HepG2 (cell line): ENCODE results near the gene SEMA4F. TPM values are rescaled to one million over a fixed set of nuclear protein-coding genes. Genes with fewer than 3 reads are reported as not detected.

Experiments used
- ATAC-seq: fragments of 200-7000 bp; cut with Tn5 transposase; 3 replicates; pipeline ENCODE4 v1.9.1; 2020; ENCODE audit warnings: mild to moderate bottlenecking, moderate library complexity
- BruUV-seq: library from RNA; stranded (reverse); fragments of 400-500 nt; replicated peaks from 2 replicates; lab custom pipeline; 2021; lab: Mats Ljungman, UMichigan
- CTCF ChIA-PET: fragments of 300-600 bp; formaldehyde crosslinking; extraction: SDS; loops from one replicate; lab custom pipeline; 2021; ENCODE audit warnings: low total read pairs, inconsistent platforms, low intra/inter-chr PET ratio; lab: Yijun Ruan, JAX
- POLR2A ChIA-PET: fragments of 350-600 bp; sonication (Branson Sonifier 250); formaldehyde crosslinking; loops from one replicate; lab custom pipeline; 2020; ENCODE audit warnings: antibody characterized with exemption, inconsistent platforms; lab: Yijun Ruan, JAX
- DNase-seq: peaks from one replicate; pipeline ENCODE4 v3.0.0-alpha.2; 2015; ENCODE audit warnings: low spot score
- FAIRE-seq: peaks from 3 replicates; lab custom pipeline; 2011; peaks lifted over from hg19 to GRCh38; lab: Jason Lieb, UNC
- H2AFZ ChIP-seq: one replicate; pipeline ENCODE4 v1.6.1; 2011; ENCODE audit warnings: low read length, inconsistent platforms
- H3K27ac ChIP-seq: fragments of 300-600 bp; 3 replicates; pipeline ENCODE4 v1.8.0; 2011; ENCODE audit warnings: mixed run types, mild to moderate bottlenecking, mixed read lengths, low read length, inconsistent platforms; ENCODE audit not compliant: insufficient read depth; ENCODE audit errors: extremely low read length
- H3K27me3 ChIP-seq, 2 experiments: fragments of 200-600 bp in 1 of 2; 2 replicates in 1 of 2; 3 replicates in 1 of 2; pipeline versions ENCODE4 v1.6.0 to v1.8.0; 2011; ENCODE audit warnings: low read length in 2 of 2, mild to moderate bottlenecking in 2 of 2, moderate library complexity in 2 of 2, inconsistent platforms in 1 of 2; ENCODE audit not compliant: insufficient read depth in 2 of 2, control insufficient read depth in 1 of 2
- H3K36me3 ChIP-seq, 2 experiments: fragments of 200-600 bp in 1 of 2; replicated peaks in 1 of 2; 2 replicates in 1 of 2; 3 replicates in 1 of 2; pipeline versions ENCODE4 v1.5.1 to v1.8.0; 2011; ENCODE audit warnings: low read length in 2 of 2, inconsistent platforms in 1 of 2; ENCODE audit not compliant: insufficient read depth in 2 of 2, control insufficient read depth in 1 of 2
- H3K4me1 ChIP-seq: 2 replicates; pipeline ENCODE4 v1.5.1; 2012; ENCODE audit warnings: low read length, inconsistent platforms; ENCODE audit not compliant: insufficient read depth
- H3K4me2 ChIP-seq: 2 replicates; pipeline ENCODE4 v1.6.0; 2011; ENCODE audit warnings: low read depth, low read length, inconsistent platforms
- H3K4me3 ChIP-seq, 3 experiments: fragments of 200-600 bp in 1 of 3; sonication (generic), shearing (Covaris generic) in 1 of 3; replicated peaks in 1 of 3; 2 replicates each; pipeline ENCODE4 v1.5.1; 2011 to 2016; ENCODE audit warnings: low read length in 3 of 3, inconsistent platforms in 2 of 3, low read depth in 2 of 3, mild to moderate bottlenecking in 2 of 3, control low read depth in 1 of 3, mixed read lengths in 1 of 3; ENCODE audit not compliant: insufficient read depth in 1 of 3
- H3K79me2 ChIP-seq: one replicate; pipeline ENCODE4 v1.6.1; 2011; ENCODE audit warnings: low read length, inconsistent platforms; ENCODE audit not compliant: insufficient read depth
- H3K9ac ChIP-seq: 2 replicates; pipeline ENCODE4 v1.6.0; 2011; ENCODE audit warnings: mild to moderate bottlenecking, low read depth, low read length, inconsistent platforms; ENCODE audit not compliant: insufficient read depth
- H3K9me3 ChIP-seq: 2 replicates; pipeline ENCODE4 v1.5.1; 2012; ENCODE audit warnings: mild to moderate bottlenecking, low read length
- H4K20me1 ChIP-seq: 2 replicates; pipeline ENCODE4 v1.6.0; 2011; ENCODE audit warnings: inconsistent platforms, mild to moderate bottlenecking, low read length, moderate library complexity; ENCODE audit not compliant: insufficient read depth
- HOXD1 ChIP-seq: sonication (generic); formaldehyde crosslinking; IDR thresholded peaks from 2 replicates; pipeline ENCODE4 v1.5.0; 2020; ENCODE audit warnings: missing genetic modification reagents
- KDM5A ChIP-seq: fragments of 200-600 bp; sonication (generic); IDR thresholded peaks from 2 replicates; pipeline ENCODE4 v1.7.0; 2018; ENCODE audit warnings: antibody characterized with exemption, mild to moderate bottlenecking, low read length, borderline replicate concordance
- NPAS2 ChIP-seq: sonication (generic); formaldehyde crosslinking; IDR thresholded peaks from 2 replicates; pipeline ENCODE4 v1.8.0; 2022; ENCODE audit warnings: mild to moderate bottlenecking, missing genetic modification reagents, borderline replicate concordance
- RORA ChIP-seq: sonication (generic); formaldehyde crosslinking; IDR thresholded peaks from 2 replicates; pipeline ENCODE4 v1.5.0; 2020; ENCODE audit warnings: mild to moderate bottlenecking, missing genetic modification reagents, moderate library complexity
- ZNF205 ChIP-seq: IDR thresholded peaks from 2 replicates; pipeline ENCODE4 v1.6.1; 2018; ENCODE audit warnings: missing biosample characterization, missing genetic modification reagents
- WGBS: methylation state at CpG from one replicate; pipeline ENCODE4 v1.1.6; 2017; ENCODE audit warnings: low lambda C conversion rate; 5-methylcytosine and 5-hydroxymethylcytosine counted together
- in situ Hi-C: cut with HindIII; loops from 2 replicates; pipeline ENCODE4 v1.10.0; 2017; ENCODE audit warnings: low pct_unique_long_range_greater_than_20kb; ENCODE audit not compliant: extremely low pct_ligation_motif_present
- intact Hi-C: fragments of 100-400 bp; cut with micrococcal nuclease; formaldehyde crosslinking; loops from one replicate; pipeline ENCODE4 v1.10.0; 2022; ENCODE audit not compliant: unreplicated experiment
- polyA plus RNA-seq, 8 experiments: library from polyadenylated mRNA; depleted of rRNA in 3 of 8; stranded (reverse) in 7 of 8; unstranded in 1 of 8; fragments of >200 nt; fragmentation: Illumina TruSeq in 4 of 8; extraction: Trizol in 4 of 8; gene quantifications; 2 replicates each; pipeline versions ENCODE4 v1.2.1 to v1.2.3, GENCODE V29; 2011 to 2016; ENCODE audit warnings: low read depth in 4 of 8, missing spikeins in 1 of 8, mixed read lengths in 1 of 8; ENCODE audit not compliant: insufficient read depth in 1 of 8
- total RNA-seq, 5 experiments: library from RNA; depleted of rRNA; stranded (reverse); fragments of >200 nt; fragmentation: Illumina TruSeq; extraction: Trizol; gene quantifications; 2 replicates each; pipeline ENCODE4 v1.2.3, GENCODE V29; 2016; ENCODE audit warnings: low read depth in 1 of 5
- TF ChIP-seq, protein P1 (sequence below): sonication (generic); formaldehyde crosslinking; IDR thresholded peaks from 2 replicates; pipeline ENCODE4 v1.8.1; 2023; ENCODE audit warnings: mild to moderate bottlenecking, inconsistent platforms, moderate library complexity, missing genetic modification reagents, borderline replicate concordance
- TF ChIP-seq, protein P2 (sequence below): IDR thresholded peaks from 2 replicates; pipeline ENCODE4 v1.6.1; 2016
- TF ChIP-seq, protein P3 (sequence below): sonication (generic); formaldehyde crosslinking; IDR thresholded peaks from 2 replicates; pipeline ENCODE4; 2020; ENCODE audit warnings: missing genetic modification reagents, mild to moderate bottlenecking, borderline replicate concordance

Gene SEMA4F
- total and polyA plus RNA-seq, 2 of the 13 experiments (the other 11 are each of a cell fraction or from before 2014, with no cell fraction given): 7.1 to 10.3 TPM

DNA sequence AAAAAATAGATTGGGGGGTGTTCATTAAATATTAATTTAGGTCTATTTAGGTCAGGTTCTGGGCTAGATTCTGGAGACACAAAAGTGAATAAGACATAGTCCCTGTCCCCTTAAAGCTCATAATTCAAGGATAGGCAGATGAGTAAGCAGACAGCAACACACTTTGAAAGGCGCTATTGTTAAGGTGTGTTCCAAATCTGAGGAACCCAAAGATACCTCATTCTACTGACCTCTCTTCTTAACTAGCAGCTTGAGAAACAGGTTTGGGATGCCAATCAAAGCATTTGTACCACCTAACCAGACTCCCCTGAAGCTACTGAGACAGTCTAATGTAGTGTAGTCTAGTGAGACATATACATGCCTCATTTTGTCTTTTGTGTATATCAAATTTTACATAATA, 34.8 kb downstream of the SEMA4F start:
- DNase-seq (no peak), ATAC-seq (no peak), FAIRE-seq (no peak)
- Histone ChIP-seq H3K36me3 (no peaks in the 10 kb centered on the region), H3K4me1 (peaks cover 17% of the 10 kb centered on the region; the same call in 1 of the 2 replicates), H2AFZ (no peak overlapping the region), H3K27me3 (0 out of 5 replicates have a peak, but pooled peaks cover 0 to 4% of the 10 kb centered on the region in 2 experiments), H3K9ac (no peak overlapping the region), H3K9me3 (no peaks in the 10 kb centered on the region), H3K79me2 (no peaks in the 10 kb centered on the region), H3K4me2 (no peak overlapping the region), H3K4me3 (no peak overlapping the region), H4K20me1 (no peaks in the 10 kb centered on the region), H3K27ac (no peak overlapping the region)
- ChIA-PET CTCF (no interaction called here), POLR2A (interaction anchor here (0.8 kb wide), 1 partner anchor 187 kb away, joined by 3 read pairs; no protein-coding TSS in a partner anchor)
- 50% methylated on average over 1 of the region's 1 CpG for WGBS
- TF ChIP-seq, protein P1, sequence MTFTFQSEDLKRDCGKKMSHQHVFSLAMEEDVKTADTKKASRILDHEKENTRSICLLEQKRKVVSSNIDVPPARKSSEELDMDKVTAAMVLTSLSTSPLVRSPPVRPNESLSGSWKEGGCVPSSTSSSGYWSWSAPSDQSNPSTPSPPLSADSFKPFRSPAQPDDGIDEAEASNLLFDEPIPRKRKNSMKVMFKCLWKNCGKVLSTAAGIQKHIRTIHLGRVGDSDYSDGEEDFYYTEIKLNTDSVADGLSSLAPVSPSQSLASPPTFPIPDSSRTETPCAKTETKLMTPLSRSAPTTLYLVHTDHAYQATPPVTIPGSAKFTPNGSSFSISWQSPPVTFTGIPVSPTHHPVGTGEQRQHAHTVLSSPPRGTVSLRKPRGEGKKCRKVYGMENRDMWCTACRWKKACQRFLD: no peak
- TF ChIP-seq, protein P2, sequence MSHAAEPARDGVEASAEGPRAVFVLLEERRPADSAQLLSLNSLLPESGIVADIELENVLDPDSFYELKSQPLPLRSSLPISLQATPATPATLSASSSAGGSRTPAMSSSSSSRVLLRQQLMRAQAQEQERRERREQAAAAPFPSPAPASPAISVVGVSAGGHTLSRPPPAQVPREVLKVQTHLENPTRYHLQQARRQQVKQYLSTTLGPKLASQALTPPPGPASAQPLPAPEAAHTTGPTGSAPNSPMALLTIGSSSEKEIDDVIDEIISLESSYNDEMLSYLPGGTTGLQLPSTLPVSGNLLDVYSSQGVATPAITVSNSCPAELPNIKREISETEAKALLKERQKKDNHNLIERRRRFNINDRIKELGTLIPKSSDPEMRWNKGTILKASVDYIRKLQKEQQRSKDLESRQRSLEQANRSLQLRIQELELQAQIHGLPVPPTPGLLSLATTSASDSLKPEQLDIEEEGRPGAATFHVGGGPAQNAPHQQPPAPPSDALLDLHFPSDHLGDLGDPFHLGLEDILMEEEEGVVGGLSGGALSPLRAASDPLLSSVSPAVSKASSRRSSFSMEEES (CRISPR knock-in tag): no peak
- no peak for TF ChIP-seq HOXD1 (CRISPR knock-in tag)
- intact Hi-C loops: no loop called here
- BruUV-seq: no TSS peak
- in situ Hi-C loops: no loop called here

DNA sequence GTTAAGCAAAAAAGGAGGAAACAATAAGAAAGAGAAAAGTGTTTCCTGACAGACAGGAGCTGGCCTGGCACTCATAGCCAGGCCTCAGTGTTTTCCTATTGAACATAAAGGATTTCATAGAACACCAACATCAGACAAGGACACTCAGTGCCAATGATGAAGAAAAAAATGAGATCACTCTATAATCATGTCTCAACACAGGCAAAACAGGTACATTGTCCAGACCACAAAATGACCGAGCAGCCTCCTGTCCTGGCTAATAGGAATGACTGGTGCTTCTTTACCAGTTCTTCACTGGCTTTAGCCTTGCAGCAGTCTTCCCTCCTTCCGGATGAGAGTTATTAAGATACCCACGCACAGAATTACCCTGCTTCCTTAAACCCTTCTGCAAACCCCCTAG, 35.6 kb downstream of the SEMA4F start:
- no peak overlapping the region for H3K4me3 ChIP-seq
- no peak overlapping the region for H3K4me2 ChIP-seq
- peaks cover 24% of the 10 kb centered on the region; the same call in 1 of the 2 replicates for H3K4me1 ChIP-seq
- 32% methylated on average over 3 of the region's 3 CpGs for WGBS
- H3K79me2 ChIP-seq: no peaks in the 10 kb centered on the region
- H3K27ac ChIP-seq: no peak overlapping the region
- 0 out of 5 replicates have a peak, but pooled peaks cover 0 to 4% of the 10 kb centered on the region in 2 experiments for H3K27me3 ChIP-seq
- no peak overlapping the region for H3K9ac ChIP-seq
- TF ChIP-seq, protein P3, sequence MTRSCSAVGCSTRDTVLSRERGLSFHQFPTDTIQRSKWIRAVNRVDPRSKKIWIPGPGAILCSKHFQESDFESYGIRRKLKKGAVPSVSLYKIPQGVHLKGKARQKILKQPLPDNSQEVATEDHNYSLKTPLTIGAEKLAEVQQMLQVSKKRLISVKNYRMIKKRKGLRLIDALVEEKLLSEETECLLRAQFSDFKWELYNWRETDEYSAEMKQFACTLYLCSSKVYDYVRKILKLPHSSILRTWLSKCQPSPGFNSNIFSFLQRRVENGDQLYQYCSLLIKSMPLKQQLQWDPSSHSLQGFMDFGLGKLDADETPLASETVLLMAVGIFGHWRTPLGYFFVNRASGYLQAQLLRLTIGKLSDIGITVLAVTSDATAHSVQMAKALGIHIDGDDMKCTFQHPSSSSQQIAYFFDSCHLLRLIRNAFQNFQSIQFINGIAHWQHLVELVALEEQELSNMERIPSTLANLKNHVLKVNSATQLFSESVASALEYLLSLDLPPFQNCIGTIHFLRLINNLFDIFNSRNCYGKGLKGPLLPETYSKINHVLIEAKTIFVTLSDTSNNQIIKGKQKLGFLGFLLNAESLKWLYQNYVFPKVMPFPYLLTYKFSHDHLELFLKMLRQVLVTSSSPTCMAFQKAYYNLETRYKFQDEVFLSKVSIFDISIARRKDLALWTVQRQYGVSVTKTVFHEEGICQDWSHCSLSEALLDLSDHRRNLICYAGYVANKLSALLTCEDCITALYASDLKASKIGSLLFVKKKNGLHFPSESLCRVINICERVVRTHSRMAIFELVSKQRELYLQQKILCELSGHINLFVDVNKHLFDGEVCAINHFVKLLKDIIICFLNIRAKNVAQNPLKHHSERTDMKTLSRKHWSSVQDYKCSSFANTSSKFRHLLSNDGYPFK (CRISPR knock-in tag): no peak
- TF ChIP-seq KDM5A: no peak
- no peak for TF ChIP-seq NPAS2 (CRISPR knock-in tag)
- no peak for TF ChIP-seq ZNF205 (CRISPR knock-in tag)
- TF ChIP-seq RORA: no peak
- in situ Hi-C loops (loop anchor here (10.0 kb wide), 2 partner anchors 185 to 715 kb away; no protein-coding TSS in a partner anchor), intact Hi-C loops (loop anchor here (1.0 to 10.0 kb wide), 3 partner anchors 26 to 375 kb away; no protein-coding TSS in a partner anchor)
- ATAC-seq (no peak), DNase-seq (no peak), FAIRE-seq (no peak)
- no TSS peak for BruUV-seq
- no peaks in the 10 kb centered on the region for H4K20me1 ChIP-seq
- no peak overlapping the region for H2AFZ ChIP-seq
- H3K36me3 ChIP-seq: no peaks in the 10 kb centered on the region
- no peaks in the 10 kb centered on the region for H3K9me3 ChIP-seq
- POLR2A ChIA-PET: interaction anchor here (0.8 kb wide), 1 partner anchor 186 kb away, joined by 3 read pairs; no protein-coding TSS in a partner anchor
- CTCF ChIA-PET: interaction anchor here (1.5 to 3.3 kb wide), 3 partner anchors 26 to 715 kb away, joined by 6 to 45 read pairs (median 7); no protein-coding TSS in a partner anchor
